IMR-90 (cell line): ENCODE measurements around the gene RELN. TPM values are rescaled to one million over a fixed set of nuclear protein-coding genes. Genes with fewer than 3 reads are reported as not detected.

ENCODE experiments used
- ATAC-seq: fragments of 200-7000 bp; cut with Tn5 transposase; 2 replicates; pipeline ENCODE4 v1.9.1; 2020; ENCODE audit warnings: low read depth, mild to moderate bottlenecking, moderate library complexity
- BruUV-seq: library from RNA; stranded (reverse); fragments of 400-500 nt; replicated peaks from 2 replicates; lab custom pipeline; 2021; lab: Mats Ljungman, UMichigan
- CTCF ChIA-PET: fragments of 300-600 bp; formaldehyde crosslinking; extraction: SDS; loops from one replicate; lab custom pipeline; 2021; ENCODE audit warnings: antibody characterized with exemption; lab: Yijun Ruan, JAX
- POLR2A ChIA-PET: fragments of 300-600 bp; sonication (Branson Sonifier 250); formaldehyde crosslinking; loops from one replicate; lab custom pipeline; 2022; ENCODE audit warnings: antibody characterized with exemption; ENCODE audit not compliant: unreplicated experiment; lab: Charles Lee
- DNase-seq: peaks from one replicate; pipeline ENCODE4 v3.0.0; 2013
- H2AFZ ChIP-seq: replicated peaks from 2 replicates; pipeline ENCODE3; 2013; ENCODE audit warnings: low read length, mild to moderate bottlenecking; ENCODE audit not compliant: poor library complexity
- H2AK5ac ChIP-seq: 2 replicates; pipeline ENCODE4 v1.6.1; 2013; ENCODE audit warnings: low read depth, low read length, inconsistent platforms
- H2AK9ac ChIP-seq: replicated peaks from 2 replicates; pipeline ENCODE3; 2013; ENCODE audit warnings: mild to moderate bottlenecking, low read depth, low read length, moderate library complexity; ENCODE audit not compliant: poor library complexity
- H2BK120ac ChIP-seq: 2 replicates; pipeline ENCODE4 v1.6.1; 2013; ENCODE audit warnings: low read depth, low read length, inconsistent platforms
- H2BK15ac ChIP-seq: 3 replicates; pipeline ENCODE4 v1.6.1; 2013; ENCODE audit warnings: low read depth, low read length, inconsistent platforms
- H2BK20ac ChIP-seq: 2 replicates; pipeline ENCODE4 v1.6.1; 2013; ENCODE audit warnings: low read depth, mild to moderate bottlenecking, inconsistent platforms, low read length, moderate library complexity
- H2BK5ac ChIP-seq: 2 replicates; pipeline ENCODE4 v1.6.1; 2013; ENCODE audit warnings: mild to moderate bottlenecking, low read depth, low read length, inconsistent platforms; ENCODE audit not compliant: poor library complexity, severe bottlenecking
- H3K14ac ChIP-seq: replicated peaks from 2 replicates; pipeline ENCODE4 v1.6.1; 2013; ENCODE audit warnings: low read depth, low read length, inconsistent platforms
- H3K18ac ChIP-seq: 2 replicates; pipeline ENCODE4 v1.6.1; 2013; ENCODE audit warnings: low read depth, low read length, control low read depth
- H3K23ac ChIP-seq: 2 replicates; pipeline ENCODE4 v1.6.1; 2013; ENCODE audit warnings: low read depth, low read length, inconsistent platforms
- H3K27ac ChIP-seq: 2 replicates; pipeline ENCODE4 v1.5.1; 2013; ENCODE audit warnings: mild to moderate bottlenecking, control low read depth, low read length; ENCODE audit not compliant: insufficient read depth
- H3K27me3 ChIP-seq: 2 replicates; pipeline ENCODE4 v1.6.1; 2013; ENCODE audit warnings: low read length; ENCODE audit not compliant: control insufficient read depth, insufficient read depth
- H3K36me3 ChIP-seq: 2 replicates; pipeline ENCODE4 v1.6.1; 2013; ENCODE audit warnings: low read length, mixed read lengths; ENCODE audit not compliant: control insufficient read depth, insufficient read depth
- H3K4ac ChIP-seq: 2 replicates; pipeline ENCODE4 v1.6.1; 2013; ENCODE audit warnings: low read depth, low read length, inconsistent platforms
- H3K4me1 ChIP-seq: 2 replicates; pipeline ENCODE4 v1.6.1; 2013; ENCODE audit warnings: low read length, mixed read lengths; ENCODE audit not compliant: control insufficient read depth, insufficient read depth
- H3K4me2 ChIP-seq: 2 replicates; pipeline ENCODE4 v1.6.1; 2013; ENCODE audit warnings: low read depth, mild to moderate bottlenecking, control low read depth, low read length, moderate library complexity
- H3K4me3 ChIP-seq: 2 replicates; pipeline ENCODE4 v1.5.1; 2013; ENCODE audit warnings: low read depth, mild to moderate bottlenecking, control low read depth, low read length, moderate library complexity; ENCODE audit not compliant: insufficient read depth
- H3K56ac ChIP-seq: 2 replicates; pipeline ENCODE4 v1.6.1; 2013; ENCODE audit warnings: low read length, inconsistent platforms; ENCODE audit not compliant: insufficient read depth; ENCODE audit errors: extremely low read depth
- H3K79me1 ChIP-seq, 2 experiments: 2 replicates each; pipeline ENCODE4 v1.6.1; 2013; ENCODE audit warnings: low read length in 2 of 2, inconsistent platforms in 1 of 2, low read depth in 1 of 2
- H3K9ac ChIP-seq: 2 replicates; pipeline ENCODE4 v1.6.1; 2013; ENCODE audit warnings: low read depth, low read length, control low read depth
- H3K9me1 ChIP-seq: 2 replicates; pipeline ENCODE4 v1.6.1; 2013; ENCODE audit warnings: low read length, inconsistent platforms; ENCODE audit not compliant: insufficient read depth
- H3K9me3 ChIP-seq: 2 replicates; pipeline ENCODE4 v1.6.1; 2013; ENCODE audit warnings: low read length; ENCODE audit not compliant: control insufficient read depth, insufficient read depth
- H4K20me1 ChIP-seq: 2 replicates; pipeline ENCODE4 v1.6.1; 2013; ENCODE audit warnings: low read length, inconsistent platforms; ENCODE audit not compliant: insufficient read depth
- H4K5ac ChIP-seq: 2 replicates; pipeline ENCODE4 v1.6.1; 2013; ENCODE audit warnings: mild to moderate bottlenecking, low read depth, low read length, control low read depth
- H4K8ac ChIP-seq, 2 experiments: 2 replicates each; pipeline ENCODE4 v1.6.1; 2013; ENCODE audit warnings: low read depth in 2 of 2, low read length in 2 of 2, control low read depth in 1 of 2, inconsistent platforms in 1 of 2
- H4K91ac ChIP-seq: 2 replicates; pipeline ENCODE4 v1.6.1; 2013; ENCODE audit warnings: low read depth, low read length, inconsistent platforms; ENCODE audit not compliant: insufficient read depth
- BHLHE40 ChIP-seq: fragments of 150-350 bp; IDR thresholded peaks from 2 replicates; pipeline ENCODE4 v1.6.1; 2016; ENCODE audit warnings: mild to moderate bottlenecking, low read depth, low read length
- CEBPB ChIP-seq: IDR thresholded peaks from 2 replicates; pipeline ENCODE4 v1.6.1; 2012; ENCODE audit warnings: low read depth, low read length, improper control_type of control experiment
- FOS ChIP-seq: fragments of 150-350 bp; IDR thresholded peaks from 2 replicates; pipeline ENCODE4 v1.6.1; 2016; ENCODE audit warnings: low read depth, low read length
- NFE2L2 ChIP-seq: fragments of 150-350 bp; IDR thresholded peaks from 2 replicates; pipeline ENCODE4 v1.6.1; 2016; ENCODE audit warnings: low read depth, mild to moderate bottlenecking, low read length
- RAD21 ChIP-seq: IDR thresholded peaks from 2 replicates; pipeline ENCODE4 v1.6.1; 2012; ENCODE audit warnings: low read length, improper control_type of control experiment
- RFX5 ChIP-seq: IDR thresholded peaks from 2 replicates; pipeline ENCODE4 v1.8.0; 2012; ENCODE audit warnings: low read depth, mild to moderate bottlenecking, low read length, moderate library complexity
- SMC3 ChIP-seq: fragments of 150-350 bp; IDR thresholded peaks from 2 replicates; pipeline ENCODE4 v1.6.1; 2016; ENCODE audit warnings: low read depth, mild to moderate bottlenecking, antibody characterized with exemption, low read length, moderate library complexity
- WGBS, 2 experiments: methylation state at CpG; one replicate each; pipeline versions ENCODE4 v1.1.5 to v1.1.7; 2013; ENCODE audit warnings: missing lambda C conversion rate in 2 of 2; ENCODE audit not compliant: insufficient read length in 1 of 2; ENCODE audit errors: extremely low coverage in 2 of 2; 5-methylcytosine and 5-hydroxymethylcytosine counted together
- dilution Hi-C: fragments of 300-500 bp; cut with HindIII; formaldehyde crosslinking; loops from one replicate; pipeline ENCODE4 v1.14.3; 2018; ENCODE audit warnings: low sequenced_read_pairs; ENCODE audit not compliant: unreplicated experiment
- in situ Hi-C: fragments of 300-500 bp; cut with MboI; formaldehyde crosslinking; loops from 3 replicates; pipeline ENCODE4 v1.14.3; 2019; ENCODE audit warnings: low sequenced_read_pairs, inconsistent platforms, mixed read lengths
- intact Hi-C: fragments of 100-400 bp; cut with micrococcal nuclease; formaldehyde crosslinking; loops from 2 replicates; pipeline ENCODE4 v1.10.0; 2022
- polyA plus RNA-seq, 3 experiments: library from polyadenylated mRNA; depleted of rRNA; stranded (reverse); fragments of >200 nt; gene quantifications; 2 replicates each; pipeline ENCODE4 v1.2.3, GENCODE V29; 2012; ENCODE audit warnings: low replicate concordance in 1 of 3
- total RNA-seq: library from RNA; depleted of rRNA; stranded (reverse); fragments of >200 nt; gene quantifications from 2 replicates; pipeline ENCODE4 v1.2.3, GENCODE V29; 2012
- TF ChIP-seq, protein P1 (sequence below): fragments of 150-350 bp; IDR thresholded peaks from 2 replicates; pipeline ENCODE4 v1.6.1; 2016; ENCODE audit warnings: low read depth, mild to moderate bottlenecking, low read length, moderate library complexity, borderline replicate concordance

RELN gene
- total and polyA plus RNA-seq, 2 of the 4 experiments (the other 2 are of a cell fraction), result 14.7 to 23.7 TPM

GRCh38 chr7:103549786-103550185, 439.7 kb downstream of the RELN start:
- H2BK5ac ChIP-seq, result no peak overlapping the region
- H3K4me1 ChIP-seq, result peaks cover 2% of the 10 kb centered on the region; the same call in 1 of the 2 replicates
- no peak overlapping the region for H3K4me3 ChIP-seq
- no peak overlapping the region for H3K14ac ChIP-seq
- H3K27me3 ChIP-seq, result no peaks in the 10 kb centered on the region
- H3K79me1 ChIP-seq, result no peaks in the 10 kb centered on the region
- no peaks in the 10 kb centered on the region for H3K9me3 ChIP-seq
- no peak overlapping the region for H3K4ac ChIP-seq
- H2BK15ac ChIP-seq, result no peak overlapping the region
- no peak overlapping the region for H2AK5ac ChIP-seq
- WGBS, 2 experiments, result 38% methylated on average over 1 of the region's 2 CpGs; no CpG with 5 or more reads in 1 of the 2 experiments
- no peak overlapping the region for H4K5ac ChIP-seq
- CTCF ChIA-PET, result interaction anchor here (0.8 to 0.9 kb wide), 2 partner anchors 18 to 610 kb away, joined by 3 read pairs; no protein-coding TSS in a partner anchor
- no peak overlapping the region for H3K4me2 ChIP-seq
- TF ChIP-seq SMC3, result no peak
- TF ChIP-seq NFE2L2, result no peak
- TF ChIP-seq BHLHE40, result no peak
- TF ChIP-seq CEBPB, result no peak
- TF ChIP-seq RAD21, result no peak
- no peak for TF ChIP-seq RFX5
- TF ChIP-seq, protein P1, sequence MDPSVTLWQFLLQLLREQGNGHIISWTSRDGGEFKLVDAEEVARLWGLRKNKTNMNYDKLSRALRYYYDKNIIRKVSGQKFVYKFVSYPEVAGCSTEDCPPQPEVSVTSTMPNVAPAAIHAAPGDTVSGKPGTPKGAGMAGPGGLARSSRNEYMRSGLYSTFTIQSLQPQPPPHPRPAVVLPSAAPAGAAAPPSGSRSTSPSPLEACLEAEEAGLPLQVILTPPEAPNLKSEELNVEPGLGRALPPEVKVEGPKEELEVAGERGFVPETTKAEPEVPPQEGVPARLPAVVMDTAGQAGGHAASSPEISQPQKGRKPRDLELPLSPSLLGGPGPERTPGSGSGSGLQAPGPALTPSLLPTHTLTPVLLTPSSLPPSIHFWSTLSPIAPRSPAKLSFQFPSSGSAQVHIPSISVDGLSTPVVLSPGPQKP, result no peak
- no peak for TF ChIP-seq FOS
- BruUV-seq, result no TSS peak
- H2AK9ac ChIP-seq, result no peak overlapping the region
- ATAC-seq (no peak), DNase-seq (no peak)
- no peak overlapping the region for H4K8ac ChIP-seq
- H3K36me3 ChIP-seq, result peaks cover 4% of the 10 kb centered on the region
- H2BK20ac ChIP-seq, result no peak overlapping the region
- no peaks in the 10 kb centered on the region for H3K9me1 ChIP-seq
- H3K27ac ChIP-seq, result no peak overlapping the region
- no peak overlapping the region for H2BK120ac ChIP-seq
- no peak overlapping the region for H3K9ac ChIP-seq
- POLR2A ChIA-PET, result no interaction called here
- in situ Hi-C loops (no loop called here), dilution Hi-C loops (no loop called here), intact Hi-C loops (no loop called here)
- no peak overlapping the region for H3K23ac ChIP-seq
- H4K20me1 ChIP-seq, result no peaks in the 10 kb centered on the region
- no peak overlapping the region for H3K18ac ChIP-seq
- H2AFZ ChIP-seq, result no peak overlapping the region
- no peak overlapping the region for H4K91ac ChIP-seq
- no peak overlapping the region for H3K56ac ChIP-seq
